Breast epithelium (tissue), 3 donors: ENCODE results near the gene LMBR1.

Experiments used
- CTCF ChIP-seq, 3 donors: fragments of 450-650 bp; IDR thresholded peaks; one replicate each; pipeline ENCODE4 v1.5.1; 2016 to 2017; ENCODE audit warnings: antibody characterized with exemption in 3 of 3, mild to moderate bottlenecking in 3 of 3, moderate library complexity in 3 of 3
- POLR2AphosphoS5 ChIP-seq, 3 donors: sonication (generic); formaldehyde crosslinking; IDR thresholded peaks; one replicate each; pipeline ENCODE4 v1.6.1; 2017; ENCODE audit warnings: antibody characterized with exemption in 3 of 3

GRCh38 chr7:156665101-156665500 is 227.9 kb downstream of the LMBR1 start:
- TF ChIP-seq POLR2AphosphoS5 (IDR thresholded peaks at IDR 0.05), result no peak
- TF ChIP-seq CTCF (IDR thresholded peaks at IDR 0.05), result no peak
